Measurements from ENCODE around the gene ADCYAP1R1. TPM values are rescaled to one million over a fixed set of nuclear protein-coding genes. Genes with fewer than 3 reads are reported as not detected.

Gene ADCYAP1R1
- total RNA-seq, 1 donor from 2014 or later: not detected

DNA sequence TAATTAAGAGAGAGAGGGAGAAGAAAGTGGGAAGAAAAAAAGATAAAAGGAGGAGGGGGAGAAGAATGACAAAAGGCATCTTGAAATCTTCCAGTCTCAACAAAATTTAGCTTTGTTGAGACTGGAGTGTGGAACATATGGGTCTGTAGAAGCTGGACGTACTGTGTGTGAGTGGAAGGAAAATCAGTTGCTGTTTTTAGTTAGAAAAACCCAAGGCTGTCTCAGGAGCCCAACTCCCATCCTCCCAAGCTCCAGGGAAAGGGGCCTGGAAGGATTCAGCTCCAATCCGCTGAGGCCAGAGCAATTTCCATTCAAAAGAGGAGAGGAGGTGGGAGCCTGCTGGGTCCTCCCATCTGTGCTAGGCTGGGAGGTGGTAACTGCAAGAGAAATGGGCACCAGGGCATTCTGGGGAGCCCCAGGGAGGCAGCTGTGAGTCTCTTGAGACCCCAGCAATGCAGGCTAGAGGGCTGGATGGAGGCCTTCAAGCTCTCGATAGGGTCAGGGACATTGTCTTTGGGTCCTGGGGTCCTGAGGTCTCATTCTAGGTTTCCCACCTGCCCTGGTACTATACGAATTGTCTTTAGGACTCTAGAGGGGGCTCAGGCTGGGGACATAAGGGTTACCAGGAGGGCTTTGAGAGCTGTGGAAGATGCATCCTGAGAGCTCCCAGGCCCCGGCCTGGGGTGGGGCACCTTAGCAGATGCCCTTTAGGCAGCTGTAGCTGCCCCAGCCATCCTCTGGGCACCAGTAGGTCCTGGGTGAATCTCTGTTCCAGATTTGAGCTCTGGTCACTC is 21.4 kb downstream of the ADCYAP1R1 start:
- Mint-ChIP-seq H3K4me1 (no peaks in the 10 kb centered on the region), H3K36me3 (ENCODE audit: low read depth) (no peaks in the 10 kb centered on the region), H3K4me3 (no peak overlapping the region), H3K27me3 (peaks cover 3% of the 10 kb centered on the region), H3K27ac (no peak overlapping the region), H3K9me3 (no peaks in the 10 kb centered on the region)
- TF ChIP-seq, protein P1, sequence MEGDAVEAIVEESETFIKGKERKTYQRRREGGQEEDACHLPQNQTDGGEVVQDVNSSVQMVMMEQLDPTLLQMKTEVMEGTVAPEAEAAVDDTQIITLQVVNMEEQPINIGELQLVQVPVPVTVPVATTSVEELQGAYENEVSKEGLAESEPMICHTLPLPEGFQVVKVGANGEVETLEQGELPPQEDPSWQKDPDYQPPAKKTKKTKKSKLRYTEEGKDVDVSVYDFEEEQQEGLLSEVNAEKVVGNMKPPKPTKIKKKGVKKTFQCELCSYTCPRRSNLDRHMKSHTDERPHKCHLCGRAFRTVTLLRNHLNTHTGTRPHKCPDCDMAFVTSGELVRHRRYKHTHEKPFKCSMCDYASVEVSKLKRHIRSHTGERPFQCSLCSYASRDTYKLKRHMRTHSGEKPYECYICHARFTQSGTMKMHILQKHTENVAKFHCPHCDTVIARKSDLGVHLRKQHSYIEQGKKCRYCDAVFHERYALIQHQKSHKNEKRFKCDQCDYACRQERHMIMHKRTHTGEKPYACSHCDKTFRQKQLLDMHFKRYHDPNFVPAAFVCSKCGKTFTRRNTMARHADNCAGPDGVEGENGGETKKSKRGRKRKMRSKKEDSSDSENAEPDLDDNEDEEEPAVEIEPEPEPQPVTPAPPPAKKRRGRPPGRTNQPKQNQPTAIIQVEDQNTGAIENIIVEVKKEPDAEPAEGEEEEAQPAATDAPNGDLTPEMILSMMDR (IDR thresholded peaks at IDR 0.05): no peak
- intact Hi-C loops (cut with micrococcal nuclease): no loop called here
- ATAC-seq (ENCODE audit: low read depth): no peak
- ChIA-PET CTCF (no interaction called here), POLR2A (no interaction called here)
- DNase-seq: no peak

DNA sequence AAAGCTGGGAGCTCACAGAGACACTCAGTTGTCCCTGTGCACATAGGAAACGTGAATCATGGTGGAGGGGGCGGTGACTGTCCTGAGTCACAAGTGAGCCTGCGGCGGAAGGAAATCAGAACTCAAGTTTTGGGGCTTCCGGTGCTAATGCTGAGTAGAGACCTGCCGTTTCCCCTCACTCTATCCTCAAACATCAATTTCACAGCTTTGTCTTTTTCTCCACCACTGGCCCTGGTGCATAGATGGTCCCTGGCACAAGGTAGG is 21.9 kb downstream of the ADCYAP1R1 start:
- TF ChIP-seq, protein P1 (IDR thresholded peaks at IDR 0.05): no peak
- no peaks in the 10 kb centered on the region for H3K9me3 Mint-ChIP-seq
- ChIA-PET POLR2A (no interaction called here), CTCF (no interaction called here)
- H3K36me3 Mint-ChIP-seq (ENCODE audit: low read depth): no peaks in the 10 kb centered on the region
- H3K27ac Mint-ChIP-seq: no peak overlapping the region
- intact Hi-C loops (cut with micrococcal nuclease): no loop called here
- no peaks in the 10 kb centered on the region for H3K4me1 Mint-ChIP-seq
- peaks cover 3% of the 10 kb centered on the region for H3K27me3 Mint-ChIP-seq
- DNase-seq (no peak), ATAC-seq (ENCODE audit: low read depth) (no peak)
- H3K4me3 Mint-ChIP-seq: no peak overlapping the region

GRCh38 chr7:31074403-31075085 is 22.4 kb downstream of the ADCYAP1R1 start:
- ChIA-PET POLR2A (no interaction called here), CTCF (no interaction called here)
- TF ChIP-seq, protein P1 (IDR thresholded peaks at IDR 0.05): no peak
- Mint-ChIP-seq H3K4me1 (no peaks in the 10 kb centered on the region), H3K9me3 (no peaks in the 10 kb centered on the region), H3K27me3 (peaks cover 3% of the 10 kb centered on the region), H3K36me3 (ENCODE audit: low read depth) (no peaks in the 10 kb centered on the region), H3K4me3 (no peak overlapping the region), H3K27ac (no peak overlapping the region)
- DNase-seq: no peak
- intact Hi-C loops (cut with micrococcal nuclease): no loop called here
- ATAC-seq (ENCODE audit: low read depth): no peak

GRCh38 chr7:31075086-31075405 is 22.9 kb downstream of the ADCYAP1R1 start:
- TF ChIP-seq, protein P1 (IDR thresholded peaks at IDR 0.05): no peak
- no peaks in the 10 kb centered on the region for H3K4me1 Mint-ChIP-seq
- H3K36me3 Mint-ChIP-seq (ENCODE audit: low read depth): no peaks in the 10 kb centered on the region
- CTCF ChIA-PET: no interaction called here
- intact Hi-C loops (cut with micrococcal nuclease): no loop called here
- DNase-seq (no peak), ATAC-seq (ENCODE audit: low read depth) (no peak)
- no peak overlapping the region for H3K4me3 Mint-ChIP-seq
- peaks cover 3% of the 10 kb centered on the region for H3K27me3 Mint-ChIP-seq
- no peak overlapping the region for H3K27ac Mint-ChIP-seq
- H3K9me3 Mint-ChIP-seq: no peaks in the 10 kb centered on the region
- POLR2A ChIA-PET: no interaction called here

GRCh38 chr7:31076051-31076450 is 23.9 kb downstream of the ADCYAP1R1 start:
- POLR2A ChIA-PET: no interaction called here
- no peaks in the 10 kb centered on the region for H3K4me1 Mint-ChIP-seq
- no peaks in the 10 kb centered on the region for H3K9me3 Mint-ChIP-seq
- ATAC-seq (ENCODE audit: low read depth) (no peak), DNase-seq (no peak)
- no peak overlapping the region for H3K27ac Mint-ChIP-seq
- peaks cover 6% of the 10 kb centered on the region for H3K27me3 Mint-ChIP-seq
- CTCF ChIA-PET: no interaction called here
- H3K36me3 Mint-ChIP-seq (ENCODE audit: low read depth): no peaks in the 10 kb centered on the region
- intact Hi-C loops (cut with micrococcal nuclease): no loop called here
- TF ChIP-seq, protein P1 (IDR thresholded peaks at IDR 0.05): no peak
- H3K4me3 Mint-ChIP-seq: no peak overlapping the region
